DOHH2 (cell line): ENCODE measurements around the gene CACNG7.

Source experiments
- EZH2phosphoT487 ChIP-seq: fragments of 200-600 bp; sonication (generic); IDR thresholded peaks from 2 replicates; pipeline ENCODE4 v1.6.1; 2017; ENCODE audit warnings: borderline replicate concordance, mild to moderate bottlenecking, antibody characterized with exemption, low read length, moderate library complexity, mixed read lengths
- TF ChIP-seq, protein P1 (sequence below): fragments of 200-600 bp; sonication (generic); IDR thresholded peaks from one replicate; pipeline ENCODE4 v1.5.1; 2014; ENCODE audit warnings: antibody characterized with exemption, mild to moderate bottlenecking, low read depth, low read length; ENCODE audit not compliant: poor library complexity, severe bottlenecking

DNA sequence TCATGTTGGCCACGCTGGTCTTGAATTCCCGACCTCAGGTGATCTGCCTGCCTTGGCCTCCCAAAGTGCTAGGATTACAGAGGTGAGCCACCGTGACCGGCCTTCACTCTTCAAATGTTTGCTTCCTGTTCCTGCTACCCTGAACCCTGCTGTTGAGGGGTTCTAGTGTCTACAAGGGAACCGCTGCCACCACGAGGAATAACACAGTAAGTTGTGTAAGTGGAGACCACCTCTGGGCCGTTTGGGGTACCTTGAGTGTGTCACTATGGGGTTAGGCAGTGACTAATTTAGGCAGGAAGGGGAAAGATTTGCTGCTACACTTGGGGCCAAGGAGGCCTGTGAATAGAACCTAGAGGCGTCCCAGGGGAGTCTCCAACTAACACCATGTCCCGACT, 43.6 kb upstream of the CACNG7 start:
- TF ChIP-seq, protein P1, sequence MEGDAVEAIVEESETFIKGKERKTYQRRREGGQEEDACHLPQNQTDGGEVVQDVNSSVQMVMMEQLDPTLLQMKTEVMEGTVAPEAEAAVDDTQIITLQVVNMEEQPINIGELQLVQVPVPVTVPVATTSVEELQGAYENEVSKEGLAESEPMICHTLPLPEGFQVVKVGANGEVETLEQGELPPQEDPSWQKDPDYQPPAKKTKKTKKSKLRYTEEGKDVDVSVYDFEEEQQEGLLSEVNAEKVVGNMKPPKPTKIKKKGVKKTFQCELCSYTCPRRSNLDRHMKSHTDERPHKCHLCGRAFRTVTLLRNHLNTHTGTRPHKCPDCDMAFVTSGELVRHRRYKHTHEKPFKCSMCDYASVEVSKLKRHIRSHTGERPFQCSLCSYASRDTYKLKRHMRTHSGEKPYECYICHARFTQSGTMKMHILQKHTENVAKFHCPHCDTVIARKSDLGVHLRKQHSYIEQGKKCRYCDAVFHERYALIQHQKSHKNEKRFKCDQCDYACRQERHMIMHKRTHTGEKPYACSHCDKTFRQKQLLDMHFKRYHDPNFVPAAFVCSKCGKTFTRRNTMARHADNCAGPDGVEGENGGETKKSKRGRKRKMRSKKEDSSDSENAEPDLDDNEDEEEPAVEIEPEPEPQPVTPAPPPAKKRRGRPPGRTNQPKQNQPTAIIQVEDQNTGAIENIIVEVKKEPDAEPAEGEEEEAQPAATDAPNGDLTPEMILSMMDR = no peak
- no peak for TF ChIP-seq EZH2phosphoT487
